GM19239 (cell line): ENCODE data around the gene CADPS2.
"Not testable (repeated sequence)": the region's sequence is repeated elsewhere in the genome, so short reads cannot be mapped to it uniquely, and the experiment has no call there.

Experiments
- DNase-seq: peaks from one replicate; pipeline ENCODE4 v3.0.0; 2011; ENCODE audit warnings: low spot score; ENCODE audit not compliant: insufficient read length
- FAIRE-seq: peaks from 2 replicates; lab custom pipeline; 2011; peaks lifted over from hg19 to GRCh38; lab: Jason Lieb, UNC

Gene CADPS2

DNA sequence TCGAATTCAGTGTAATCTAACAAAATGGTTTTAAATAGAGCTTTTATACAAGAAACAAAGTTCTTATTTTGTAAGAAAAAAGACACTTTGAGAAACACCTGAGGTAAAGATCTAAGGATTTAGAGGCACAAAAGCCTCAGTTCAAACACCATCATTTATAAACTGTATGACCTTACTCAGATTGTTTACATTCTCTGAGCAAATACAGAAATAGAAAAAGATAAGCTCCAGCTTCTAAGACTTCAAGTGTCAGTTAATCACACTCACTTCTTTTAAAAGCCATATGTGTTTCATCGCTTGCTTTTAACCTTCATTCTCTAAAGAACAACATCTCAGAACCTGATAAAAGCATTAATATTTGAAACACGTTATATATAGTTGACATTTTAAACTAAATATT lies 27.9 kb downstream of the CADPS2 start:
- no peak for DNase-seq

DNA sequence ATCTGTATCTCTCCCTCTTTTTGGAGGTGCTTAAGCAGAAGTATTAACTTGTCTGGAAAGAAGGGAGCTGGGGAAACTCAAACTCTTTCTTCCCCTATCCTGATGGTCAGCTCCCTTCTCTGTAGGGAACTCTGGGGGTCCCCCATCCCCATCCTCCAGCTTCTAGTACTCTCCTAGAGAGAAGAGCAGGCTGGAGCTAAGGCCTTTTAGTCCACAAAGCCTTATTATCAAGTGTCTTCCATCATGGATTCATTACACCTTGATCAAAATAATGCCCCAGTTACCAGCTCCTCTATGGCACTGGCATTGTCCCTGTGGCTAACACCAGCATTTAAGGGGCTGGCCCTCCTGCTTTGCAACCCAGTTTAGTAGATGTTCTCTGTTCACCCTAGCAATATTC lies 35.7 kb downstream of the CADPS2 start:
- FAIRE-seq, result no peak
- no peak for DNase-seq

More for the DNA sequence above, 27.9 kb downstream of the CADPS2 start:
- FAIRE-seq, result no peak

DNA sequence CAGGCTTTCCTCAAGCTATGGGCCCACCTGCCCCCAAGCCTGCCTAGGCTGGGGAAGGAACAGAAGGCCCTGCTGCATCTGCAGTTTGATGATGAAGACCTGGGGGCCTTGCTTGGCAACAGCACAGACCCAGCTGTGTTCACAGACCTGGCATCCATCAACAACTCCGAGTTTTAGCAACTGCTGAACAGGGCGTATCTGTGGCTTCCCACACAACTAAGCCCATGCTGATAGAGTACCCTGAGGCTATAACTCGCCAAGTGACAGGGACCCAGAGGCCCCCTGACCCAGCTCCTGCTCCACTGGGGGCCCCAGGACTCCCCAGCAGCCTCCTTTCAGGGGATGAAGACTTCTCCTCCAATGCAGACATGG lies 36.3 kb downstream of the CADPS2 start:
- DNase-seq, result no peak
- no peak for FAIRE-seq

DNA sequence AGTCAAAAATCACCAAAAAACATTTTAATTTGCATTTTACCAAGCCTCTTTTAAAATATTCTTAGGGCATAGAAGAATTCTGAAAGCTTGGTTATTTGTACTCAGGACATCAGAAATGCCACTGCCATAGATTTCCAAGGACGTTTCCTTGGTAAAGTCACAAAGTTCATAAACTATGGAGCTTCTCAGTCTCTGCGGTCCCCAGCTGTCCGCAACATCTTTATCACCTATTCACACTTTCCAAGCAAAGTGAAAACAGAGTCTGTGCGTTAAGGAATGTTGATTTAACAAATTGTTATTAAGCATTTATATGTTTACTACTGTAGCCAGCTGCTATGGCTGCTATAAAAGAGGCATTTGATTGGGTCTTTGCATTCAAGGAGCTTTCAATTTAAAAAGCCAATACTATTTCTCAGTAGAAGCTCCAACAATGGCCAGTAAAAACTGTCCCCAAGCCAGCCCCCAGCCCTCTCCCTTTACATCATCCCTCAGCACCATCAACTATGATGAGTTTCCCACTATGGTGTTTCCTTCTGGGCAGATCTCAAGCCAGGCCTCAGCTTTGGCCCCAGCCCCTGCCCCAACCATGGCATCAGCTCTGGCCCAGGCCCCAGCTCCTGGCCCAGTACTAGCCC lies 36.8 kb downstream of the CADPS2 start:
- no peak for DNase-seq
- no peak for FAIRE-seq

DNA sequence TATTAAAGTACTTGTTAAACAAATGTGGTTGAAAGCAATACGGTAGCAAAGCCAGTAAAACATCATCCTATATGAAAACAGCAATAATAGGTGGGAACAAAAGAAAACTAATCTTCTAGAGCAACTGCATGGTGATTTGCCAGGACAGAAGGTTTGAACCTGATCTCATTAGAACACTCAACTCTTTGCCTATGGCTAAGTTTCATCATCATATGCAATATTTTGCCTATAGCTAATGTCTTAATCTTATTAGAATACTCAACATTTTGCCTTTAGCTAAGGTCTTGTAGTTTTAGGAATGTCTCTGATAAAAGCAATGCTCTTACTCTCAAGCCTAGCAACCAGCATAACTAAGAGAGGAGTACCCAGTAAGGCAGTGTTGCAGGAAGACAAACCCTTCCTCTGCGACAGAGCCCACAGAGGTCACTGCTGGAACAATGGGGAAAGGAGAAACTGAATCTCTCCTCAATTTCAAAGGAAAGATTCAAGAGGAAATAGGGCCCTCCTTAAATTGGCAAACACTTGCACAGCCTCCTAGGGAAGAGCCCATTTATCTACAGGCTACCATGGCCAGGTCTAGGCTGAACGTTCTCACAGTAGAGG lies 38.3 kb downstream of the CADPS2 start:
- DNase-seq (no peak), FAIRE-seq (no peak)

DNA sequence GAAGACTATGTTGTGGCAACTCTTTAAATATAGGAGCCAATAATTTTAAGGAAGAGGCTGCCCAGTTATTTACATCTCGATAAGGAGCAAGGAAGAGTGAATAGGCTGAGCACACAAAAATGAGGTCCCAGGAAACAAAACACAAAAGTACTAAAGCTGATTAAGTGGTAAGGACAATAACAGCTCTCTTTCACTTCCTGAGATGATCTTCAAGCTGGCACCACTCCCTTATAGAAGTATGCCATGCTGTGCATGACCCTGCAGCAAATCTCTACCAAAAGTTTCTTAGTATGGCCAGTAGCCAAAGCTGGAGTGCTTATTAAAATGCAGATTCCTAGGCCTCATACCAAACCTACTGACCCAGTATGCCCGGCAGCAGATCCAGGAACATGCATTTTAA lies 39.7 kb downstream of the CADPS2 start:
- FAIRE-seq, result no peak

DNA sequence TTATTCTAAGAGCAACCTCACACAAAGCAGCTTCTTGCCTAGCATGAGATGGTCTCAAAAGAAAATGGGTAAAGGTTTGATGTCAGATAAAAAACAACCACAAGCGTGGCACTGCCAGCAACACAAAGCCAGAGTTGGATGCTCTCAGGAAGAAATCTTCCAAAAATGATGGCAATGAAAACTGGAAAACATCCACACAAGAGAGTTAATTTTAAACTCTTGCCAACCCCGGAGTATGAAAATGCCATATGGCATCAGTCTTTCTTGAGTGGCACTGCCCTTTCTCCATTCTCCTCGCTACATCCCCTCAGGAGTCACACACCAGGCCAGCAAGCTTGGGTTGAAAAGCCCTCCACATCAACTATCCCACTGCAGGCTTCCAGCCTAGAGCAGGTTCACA lies 41.0 kb downstream of the CADPS2 start:
- DNase-seq (no peak), FAIRE-seq (no peak)

More for the DNA sequence above, 39.7 kb downstream of the CADPS2 start:
- no peak for DNase-seq

DNA sequence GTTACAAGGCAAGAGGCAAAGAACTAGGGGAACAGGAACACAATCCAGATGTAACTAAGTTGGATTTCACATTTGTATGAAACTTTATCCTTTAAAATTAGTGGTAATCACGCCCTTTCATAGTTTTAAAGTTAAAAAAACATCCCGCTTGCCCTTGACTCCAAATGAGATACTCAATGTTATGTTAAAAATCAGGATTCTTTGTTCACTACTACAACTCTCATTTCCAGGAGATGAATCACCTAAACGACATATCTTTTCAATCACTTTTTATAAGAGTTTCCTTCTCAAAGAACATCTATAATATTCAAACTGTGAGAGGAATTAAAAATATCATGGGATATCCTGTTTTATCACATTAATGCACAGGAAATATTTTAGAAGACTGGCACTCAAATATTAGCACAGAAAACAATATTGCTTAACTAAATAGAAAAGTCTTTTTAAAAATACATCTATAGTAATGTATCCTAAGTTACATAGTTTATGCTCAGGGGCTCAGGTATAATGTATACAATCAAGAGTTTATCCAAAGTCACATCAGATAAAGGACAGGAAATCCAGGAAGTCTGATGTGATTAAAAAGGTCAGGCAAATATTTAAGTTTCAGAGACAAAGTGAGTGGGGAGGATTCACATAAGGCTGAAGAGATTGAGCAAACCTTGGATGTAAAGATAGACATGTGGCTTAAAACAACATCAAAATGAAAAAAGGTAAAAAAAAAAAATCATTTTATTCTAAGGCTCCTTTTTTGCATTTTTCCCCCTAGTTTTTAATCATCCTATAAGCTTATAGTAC lies 41.9 kb downstream of the CADPS2 start:
- FAIRE-seq (no peak), DNase-seq (no peak)

DNA sequence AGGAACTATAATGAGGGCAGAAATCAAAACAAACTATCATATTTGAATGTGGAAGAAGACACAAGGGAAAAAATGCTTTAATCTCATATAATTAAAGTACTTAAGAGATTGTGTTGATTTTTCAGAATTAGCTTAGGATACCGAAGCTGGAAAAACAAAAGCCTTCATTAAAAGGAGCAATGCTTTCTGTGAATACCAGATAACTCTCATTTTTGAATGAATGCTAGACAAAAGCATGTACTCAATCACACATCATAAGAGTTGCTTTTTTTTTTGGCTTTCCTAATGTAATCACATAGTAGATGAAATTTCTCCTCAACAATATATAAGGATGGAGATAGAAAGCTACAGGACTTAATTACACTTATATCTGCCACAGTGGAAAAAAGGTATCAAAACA lies 43.3 kb downstream of the CADPS2 start:
- no peak for FAIRE-seq
- no peak for DNase-seq

DNA sequence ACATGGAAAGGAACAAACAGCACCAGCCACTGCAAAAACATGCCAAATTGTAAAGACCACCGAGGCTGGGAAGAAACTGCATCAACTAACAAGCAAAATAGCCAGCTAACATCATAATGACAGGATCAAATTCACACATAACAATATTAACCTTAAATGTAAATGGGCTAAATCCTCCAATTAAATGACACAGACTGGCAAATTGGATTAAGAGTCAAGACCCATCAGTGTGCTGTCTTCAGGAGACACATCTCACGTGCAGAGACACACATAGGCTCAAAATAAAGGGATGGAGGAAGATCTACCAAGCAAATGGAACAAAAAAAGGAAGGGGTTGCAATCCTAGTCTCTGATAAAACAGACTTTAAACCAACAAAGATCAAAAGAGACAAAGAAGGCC lies 50.0 kb downstream of the CADPS2 start:
- DNase-seq, FAIRE-seq: not testable (repeated sequence)

DNA sequence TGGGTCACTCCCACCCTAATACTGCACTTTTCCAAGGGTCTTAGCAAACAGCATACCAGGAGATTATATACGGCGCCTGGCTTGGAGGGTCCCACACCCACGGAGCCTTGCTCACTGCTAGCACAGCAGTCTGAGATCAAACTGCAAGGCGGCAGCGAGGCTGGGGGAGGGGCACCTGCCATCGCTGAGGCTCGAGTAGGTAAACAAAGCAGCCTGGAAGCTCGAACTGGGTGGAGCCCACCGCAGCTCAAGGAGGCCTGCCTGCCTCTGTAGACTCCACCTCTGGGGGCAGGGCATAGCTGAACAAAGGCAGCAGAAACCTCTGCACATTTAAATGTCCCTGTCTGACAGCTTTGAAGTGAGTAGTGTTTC lies 51.7 kb downstream of the CADPS2 start:
- DNase-seq, FAIRE-seq: not testable (repeated sequence)

DNA sequence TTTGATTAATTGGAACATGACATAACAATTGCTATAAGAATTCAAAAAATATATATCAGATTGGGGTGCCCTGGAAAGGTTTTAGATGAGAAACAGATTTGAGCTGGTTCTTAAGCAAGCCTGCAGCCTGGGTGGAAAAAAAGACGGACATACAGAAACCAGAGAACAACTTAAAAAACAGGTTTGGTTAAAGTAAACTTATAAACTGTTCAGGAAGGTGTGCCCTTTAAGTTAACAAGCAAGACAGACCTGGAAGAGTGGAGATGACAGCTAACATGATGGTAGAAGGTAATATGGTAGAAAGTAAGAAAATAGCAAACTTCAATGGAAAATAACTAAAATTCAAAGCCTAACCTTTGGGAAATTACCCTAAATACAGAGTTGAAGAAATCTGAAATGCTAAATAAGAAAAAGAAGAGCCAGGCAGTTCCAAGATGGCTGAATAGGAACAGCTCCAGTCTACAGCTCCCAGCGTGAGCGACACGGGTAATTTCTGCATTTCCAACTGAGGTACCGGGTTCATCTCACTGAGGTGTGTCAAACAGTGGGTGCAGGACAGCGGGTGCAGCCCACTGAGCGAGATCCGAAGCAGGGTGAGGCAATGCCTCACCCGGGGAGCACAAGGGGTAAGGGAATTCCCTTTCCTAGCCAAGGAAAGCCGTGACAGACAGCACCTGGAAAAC lies 52.2 kb downstream of the CADPS2 start:
- FAIRE-seq, result no peak
- DNase-seq, result no peak

DNA sequence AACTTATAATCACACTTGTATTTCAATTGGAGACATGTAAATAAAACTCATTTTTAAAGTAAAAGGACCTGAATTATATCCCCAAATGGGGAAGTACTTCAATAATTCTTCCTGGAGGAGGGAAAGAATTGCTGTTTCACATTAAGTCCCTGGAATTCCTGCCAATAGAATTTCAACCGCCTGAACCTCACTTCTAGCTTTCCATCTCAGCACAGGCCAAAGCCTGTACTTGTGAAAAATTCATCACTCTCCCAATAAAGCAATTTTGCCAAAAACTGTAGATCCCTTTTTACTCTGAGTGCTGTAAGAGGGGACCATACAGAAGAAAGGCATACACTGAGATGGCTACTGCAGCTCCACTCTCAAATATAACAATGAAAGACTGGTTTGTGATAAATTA lies 54.8 kb downstream of the CADPS2 start:
- no peak for FAIRE-seq
- DNase-seq, result no peak

DNA sequence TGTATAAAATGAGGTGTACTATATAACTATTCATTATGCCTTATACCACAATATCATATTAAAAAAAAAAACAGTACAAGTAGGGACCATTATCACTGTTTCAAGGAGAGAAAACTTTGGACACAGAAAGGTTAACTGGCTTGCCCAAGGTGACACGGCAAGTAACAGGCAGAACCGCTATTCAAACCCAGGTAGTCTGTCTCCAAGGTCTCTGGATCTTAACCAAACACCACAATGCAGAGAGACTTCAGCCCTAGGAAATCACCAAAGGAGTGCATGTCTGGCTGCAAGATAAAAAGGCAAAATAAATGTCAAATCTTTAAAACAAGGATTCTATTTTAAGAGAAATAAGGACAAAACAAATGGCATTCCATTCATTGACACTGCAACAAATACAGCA lies 56.3 kb downstream of the CADPS2 start:
- FAIRE-seq (no peak), DNase-seq (no peak)

DNA sequence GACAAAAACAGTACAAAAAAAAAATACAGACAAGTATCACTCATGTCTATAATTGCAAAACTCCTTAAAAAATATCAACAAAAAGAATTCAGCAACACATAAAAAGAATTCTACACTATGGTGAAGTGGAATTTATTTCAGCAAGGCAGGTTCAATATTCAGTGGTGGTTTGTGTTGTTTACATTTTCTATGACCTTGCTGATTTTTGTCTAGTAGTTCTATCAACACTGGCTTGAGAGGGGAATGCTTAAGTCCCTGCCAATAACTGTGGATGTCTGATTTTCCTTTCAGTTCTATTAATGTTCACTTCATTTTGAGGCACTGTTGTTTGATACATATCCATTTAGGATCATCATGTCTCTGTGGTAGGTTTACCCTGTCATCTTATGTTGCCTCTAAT lies 58.5 kb downstream of the CADPS2 start:
- DNase-seq, result no peak
- no peak for FAIRE-seq

DNA sequence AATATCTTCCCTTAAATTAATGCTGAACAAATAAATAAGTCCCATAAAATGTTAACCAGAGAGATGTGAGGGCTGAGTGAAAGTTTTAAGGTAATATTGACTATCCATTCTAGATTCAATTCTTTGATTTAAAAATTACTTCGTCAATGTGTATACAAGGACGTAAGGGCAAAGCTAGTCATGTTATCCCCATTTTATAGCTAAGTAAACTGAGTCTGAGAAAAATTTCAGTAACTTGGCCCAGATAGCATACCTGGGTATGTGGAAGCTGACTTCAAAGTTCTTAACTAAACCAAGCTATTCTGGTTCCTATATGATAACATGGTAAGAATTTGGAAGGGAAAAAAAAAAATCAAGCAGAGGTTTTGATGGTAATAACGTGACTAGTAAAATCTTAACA lies 72.4 kb downstream of the CADPS2 start:
- DNase-seq (no peak), FAIRE-seq (no peak)

DNA sequence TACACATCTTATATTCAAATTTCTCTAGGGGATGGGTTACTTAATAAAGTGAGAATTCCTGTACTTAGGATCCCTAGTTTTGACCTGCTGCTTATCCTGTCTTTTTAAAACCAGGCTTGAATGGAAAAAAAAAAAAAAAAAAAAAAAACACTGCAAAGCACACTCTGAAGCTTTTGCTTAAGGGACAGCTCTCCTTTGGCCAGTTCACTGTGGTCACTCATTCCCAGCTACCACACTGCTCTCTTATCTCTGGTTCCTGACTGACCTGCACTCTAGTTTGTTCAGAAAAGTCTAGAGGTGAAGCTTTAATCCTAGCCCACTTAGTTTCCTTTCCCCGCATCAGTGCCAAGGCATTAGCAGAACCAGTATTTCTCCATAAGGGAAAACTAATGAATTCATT lies 82.4 kb downstream of the CADPS2 start:
- DNase-seq (no peak), FAIRE-seq (no peak)

DNA sequence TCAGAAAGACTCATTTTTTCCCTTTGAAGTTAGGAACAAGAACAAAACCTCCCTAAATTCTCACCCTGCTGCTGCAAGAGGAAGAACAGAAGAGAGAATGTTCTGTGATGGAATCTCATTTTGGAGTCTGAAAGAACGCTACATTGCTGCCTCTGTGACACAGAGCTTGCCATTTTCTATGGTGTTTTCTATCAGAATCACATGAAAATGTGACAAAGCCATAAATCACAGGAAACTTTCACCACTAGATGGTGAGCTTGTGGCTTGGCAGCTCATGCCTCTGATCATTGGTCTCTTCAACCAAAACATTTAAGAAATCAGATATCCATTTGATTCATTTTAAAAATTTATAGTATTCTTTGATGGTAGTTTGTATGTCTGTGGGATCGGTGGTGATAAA lies 82.9 kb downstream of the CADPS2 start:
- DNase-seq (no peak), FAIRE-seq (no peak)

DNA sequence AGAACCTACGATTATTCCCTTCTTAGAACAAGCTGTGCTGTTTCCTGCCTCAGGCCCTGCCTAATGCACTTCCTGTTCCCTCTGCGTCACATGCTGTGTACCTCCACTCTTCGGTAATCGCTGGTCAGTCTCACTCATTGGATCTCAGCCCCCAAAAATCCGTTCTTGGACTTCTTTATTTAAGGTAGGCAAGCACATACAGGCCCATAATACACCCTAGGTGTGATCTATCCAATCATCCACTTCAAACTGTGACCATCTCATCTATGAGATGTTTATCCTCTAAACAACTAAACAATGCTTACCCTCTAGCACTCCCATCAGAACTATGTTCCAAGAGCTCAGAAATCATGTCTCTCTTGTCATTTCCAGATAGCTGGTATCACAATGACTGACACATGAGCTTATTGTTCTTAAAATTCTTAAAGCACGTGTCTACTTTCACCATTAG lies 83.9 kb downstream of the CADPS2 start:
- FAIRE-seq (no peak), DNase-seq (no peak)

DNA sequence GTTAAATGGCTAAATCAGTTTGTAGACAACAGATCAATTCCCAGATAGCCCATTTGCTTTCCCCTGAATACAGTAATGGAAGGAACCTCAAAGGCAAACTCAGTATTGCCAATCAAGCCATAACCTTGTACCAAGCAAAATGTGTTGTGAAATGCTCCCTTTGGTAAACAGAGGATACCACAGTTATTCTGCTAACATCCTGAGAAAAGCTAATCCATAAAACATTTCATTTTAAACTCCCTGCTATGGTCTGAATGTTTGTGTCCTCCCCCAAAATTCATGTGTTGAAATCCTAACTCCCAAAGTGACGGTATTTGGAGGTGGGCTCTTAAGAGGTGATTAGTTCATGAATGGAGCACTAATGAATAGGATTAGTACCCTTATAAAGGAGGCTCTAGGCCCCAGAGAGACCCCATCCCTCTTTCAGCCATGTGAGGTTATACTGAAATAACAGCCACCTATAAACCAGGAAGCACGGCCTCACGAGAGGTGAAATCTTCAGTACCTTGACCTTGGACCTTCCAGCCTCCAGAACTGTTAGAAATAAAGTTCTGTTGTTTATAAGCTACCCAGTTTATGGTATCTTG lies 94.2 kb downstream of the CADPS2 start:
- FAIRE-seq (no peak), DNase-seq (no peak)

DNA sequence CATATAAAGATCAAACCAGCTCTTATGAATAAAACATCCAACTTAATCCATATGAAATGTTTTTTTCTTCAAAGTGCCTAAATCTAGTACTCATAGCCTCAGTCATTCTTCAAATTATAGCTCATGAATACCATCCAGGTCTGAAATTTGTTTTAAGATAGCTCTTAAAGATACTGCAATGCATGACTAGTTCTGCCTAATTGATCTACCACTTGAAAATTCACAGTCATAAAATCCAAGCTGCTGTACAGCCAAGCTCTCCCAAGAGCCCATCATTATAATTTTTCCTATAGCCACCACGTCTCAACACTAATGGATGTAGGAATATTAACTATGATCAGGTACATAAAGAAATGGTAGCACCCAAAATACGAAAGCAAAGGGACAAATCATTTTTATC lies 95.7 kb downstream of the CADPS2 start:
- FAIRE-seq (no peak), DNase-seq (no peak)
